ENCODE measurements around the gene P2RY8. TPM values are rescaled to one million over a fixed set of nuclear protein-coding genes. Genes with fewer than 3 reads are reported as not detected.
A peak's percentile ranks its signal among the peaks of the same experiment; 100 is the strongest.
"Not testable (repeated sequence)": the region's sequence is repeated elsewhere in the genome, so short reads cannot be mapped to it uniquely, and the experiment has no call there.

P2RY8 gene
- total RNA-seq, 1 donor from 2014 or later: 0.17 TPM

- DNase-seq: peak; percentile 90
Observed at GRCh38 chrX:1462596-1463251, 74.3 kb downstream of the P2RY8 start.

GRCh38 chrX:1462110-1462509, 74.9 kb downstream of the P2RY8 start:
- no peak for DNase-seq

GRCh38 chrX:1455948-1456280, 81.1 kb downstream of the P2RY8 start:
- DNase-seq: no peak

- peak; percentile 92 for DNase-seq
Observed at GRCh38 chrX:1453951-1454785, 82.8 kb downstream of the P2RY8 start.

DNA sequence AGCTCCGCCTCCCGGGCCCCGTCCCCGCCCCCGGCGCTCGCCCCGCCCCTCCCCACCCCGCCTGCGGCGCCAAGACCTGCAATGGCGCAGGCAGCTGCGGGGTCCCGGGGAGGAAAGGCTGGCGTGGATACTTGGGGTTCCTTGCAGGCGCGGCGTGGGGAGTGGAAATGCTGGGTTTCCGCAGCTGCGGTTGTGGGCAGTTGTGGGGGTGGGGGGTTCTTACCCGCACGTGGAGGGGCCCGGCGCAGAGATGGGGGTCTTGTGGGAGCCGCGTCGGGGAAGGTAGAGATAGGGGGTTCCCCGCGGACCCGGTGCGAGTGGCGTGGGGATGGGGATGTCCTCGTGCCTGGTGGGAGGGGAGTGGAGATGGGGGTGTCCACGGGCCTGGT, 83.6 kb downstream of the P2RY8 start:
- no peak for DNase-seq

DNA sequence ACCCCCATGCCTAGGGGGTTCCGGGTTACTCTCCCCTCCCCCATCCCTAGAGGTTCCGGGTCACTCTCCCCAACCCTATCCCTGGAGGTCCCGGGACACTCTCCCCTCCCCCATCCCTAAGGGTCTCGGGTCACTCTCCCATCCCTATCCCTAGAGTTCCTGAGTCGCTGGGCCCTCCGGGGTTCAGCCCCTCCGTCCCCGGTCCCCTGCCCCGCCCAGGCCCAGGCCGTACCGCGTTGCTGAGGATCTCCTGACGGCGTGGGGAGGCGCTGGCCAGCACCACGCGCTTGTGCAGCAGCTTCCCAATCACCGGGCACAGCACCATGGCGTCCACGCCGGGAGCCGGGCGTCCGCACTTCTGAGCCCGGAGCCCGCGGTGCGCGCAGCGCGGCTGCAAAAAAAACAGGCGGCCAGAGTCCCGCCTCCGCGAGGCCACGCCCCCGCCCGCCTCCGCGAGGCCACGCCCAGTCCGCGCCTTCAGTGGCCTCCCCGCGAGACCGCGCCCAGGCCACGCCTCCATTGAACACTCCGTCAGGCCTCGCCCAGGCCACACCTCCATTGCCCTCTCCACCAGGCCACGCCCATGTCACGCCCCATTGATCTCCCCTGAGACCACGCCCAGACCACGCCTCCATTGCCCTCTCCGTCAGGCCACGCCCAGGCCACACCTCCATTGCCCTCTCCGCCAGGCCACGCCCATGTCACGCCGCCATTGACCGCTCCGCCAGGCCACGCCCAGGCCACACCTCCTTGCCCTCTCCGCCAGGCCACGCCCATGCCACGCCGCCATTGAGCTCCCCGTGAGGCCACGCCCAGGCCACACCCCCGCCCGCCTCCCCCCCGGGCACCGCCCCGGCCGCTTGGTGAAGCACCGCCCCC, 84.2 kb downstream of the P2RY8 start, which contains the start of gene ASMTL:
ASMTL (minus strand) TSS at position 394 of the 879 bp plus-strand sequence; CDS start at position 325, 69 bp downstream.
- DNase-seq: peak; percentile 100

DNA sequence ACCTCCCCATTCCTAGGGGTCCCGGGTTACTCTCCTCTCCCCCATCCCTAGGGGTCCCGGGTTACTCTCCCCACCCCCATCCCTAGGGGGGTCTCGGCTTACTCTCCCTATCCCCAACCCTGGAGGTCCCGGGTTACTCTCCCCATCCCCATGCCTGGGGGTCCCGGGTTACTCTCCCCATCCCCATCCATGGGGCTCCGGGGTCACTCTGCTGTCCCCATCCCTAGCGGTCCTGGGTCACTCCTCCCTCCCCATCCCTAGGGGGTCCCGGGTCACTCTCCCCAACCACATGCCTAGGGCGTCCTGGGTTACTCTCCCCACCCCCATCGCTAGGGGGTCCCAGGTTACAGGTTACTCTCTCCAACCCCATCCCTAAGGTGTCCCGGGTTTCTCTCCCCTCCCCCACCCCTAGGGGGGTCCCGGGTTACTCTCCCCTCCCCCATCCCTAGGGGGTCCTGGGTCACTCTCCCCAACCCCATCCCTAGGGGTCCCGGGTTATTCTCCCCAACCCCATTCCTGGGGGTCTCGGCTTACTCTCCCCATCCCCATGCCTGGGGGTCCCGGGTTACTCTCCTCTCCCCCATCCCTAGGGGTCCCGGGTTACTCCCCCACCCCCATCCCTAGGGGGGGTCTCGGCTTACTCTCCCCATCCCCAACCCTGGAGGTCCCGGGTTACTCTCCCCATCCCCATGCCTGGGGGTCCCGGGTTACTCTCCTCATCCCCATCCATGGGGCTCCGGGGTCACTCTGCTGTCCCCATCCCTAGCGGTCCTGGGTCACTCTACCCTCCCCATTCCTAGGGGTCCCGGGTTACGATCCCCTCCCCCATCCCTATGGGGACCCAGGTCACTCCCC, 85.1 kb downstream of the P2RY8 start:
- DNase-seq: no peak

DNA sequence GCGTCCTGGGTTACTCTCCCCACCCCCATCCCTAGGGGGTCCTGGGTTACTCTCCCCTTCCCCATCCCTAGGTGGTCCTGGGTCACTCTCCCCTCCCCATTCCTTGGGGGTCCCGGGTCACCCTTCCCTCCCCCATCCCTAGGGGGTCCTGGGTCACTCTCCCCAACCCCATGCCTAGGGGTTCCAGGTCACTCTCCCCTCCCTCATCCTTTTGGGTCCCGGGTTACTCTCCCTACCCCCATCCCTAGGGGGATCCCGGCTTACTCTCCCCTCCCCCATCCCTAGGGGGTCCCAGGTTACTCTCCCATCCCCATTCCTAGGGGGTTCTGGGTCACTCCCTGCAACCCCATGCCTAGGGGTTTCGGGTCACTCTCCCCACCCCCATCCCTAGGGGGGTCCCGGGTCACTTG, 85.7 kb downstream of the P2RY8 start:
- no peak for DNase-seq

DNA sequence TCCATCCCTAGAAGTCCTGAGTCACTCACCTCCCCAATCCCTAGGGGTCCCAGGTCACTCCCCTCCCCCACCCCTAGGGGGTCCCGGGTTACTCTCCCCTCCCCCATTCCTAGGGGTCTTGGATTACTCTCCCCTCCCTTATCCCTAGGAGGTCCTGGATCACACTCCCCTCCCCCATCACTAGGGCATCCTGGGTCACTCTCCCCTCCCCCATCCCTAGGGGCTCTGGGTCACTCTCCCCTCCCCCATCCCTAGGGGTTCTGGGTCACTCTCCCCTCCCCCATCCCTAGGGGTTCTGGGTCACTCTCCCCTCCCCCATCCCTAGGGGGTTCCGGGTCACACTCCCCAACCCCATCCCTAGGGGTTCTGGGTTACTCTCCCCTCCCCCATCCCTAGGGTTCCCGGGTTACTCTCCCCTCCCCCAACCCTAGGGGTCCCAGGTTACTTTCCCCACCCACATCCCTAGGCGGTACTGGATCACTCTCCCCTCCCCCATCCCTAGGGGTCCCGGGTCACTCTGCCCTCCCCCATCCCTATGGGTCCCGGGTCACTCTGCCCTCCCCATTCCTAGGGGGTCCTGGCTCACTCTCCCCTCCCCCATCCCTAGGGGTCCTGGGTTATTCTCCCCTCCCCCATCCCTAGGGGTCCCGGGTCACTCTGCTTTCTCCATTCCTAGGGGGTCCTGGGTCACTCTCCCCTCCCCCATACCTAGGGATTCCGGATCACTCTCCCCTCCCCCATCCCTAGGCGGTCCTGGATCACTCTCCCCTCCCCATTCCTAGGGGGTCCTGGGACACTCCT, 86.4 kb downstream of the P2RY8 start:
- no peak for DNase-seq

GRCh38 chrX:1449823-1450149, 87.2 kb downstream of the P2RY8 start:
- DNase-seq: no peak

- no peak for DNase-seq
Observed at GRCh38 chrX:1449036-1449822, 87.8 kb downstream of the P2RY8 start.

GRCh38 chrX:1448573-1449001, 88.4 kb downstream of the P2RY8 start:
- DNase-seq: not testable (repeated sequence)

DNA sequence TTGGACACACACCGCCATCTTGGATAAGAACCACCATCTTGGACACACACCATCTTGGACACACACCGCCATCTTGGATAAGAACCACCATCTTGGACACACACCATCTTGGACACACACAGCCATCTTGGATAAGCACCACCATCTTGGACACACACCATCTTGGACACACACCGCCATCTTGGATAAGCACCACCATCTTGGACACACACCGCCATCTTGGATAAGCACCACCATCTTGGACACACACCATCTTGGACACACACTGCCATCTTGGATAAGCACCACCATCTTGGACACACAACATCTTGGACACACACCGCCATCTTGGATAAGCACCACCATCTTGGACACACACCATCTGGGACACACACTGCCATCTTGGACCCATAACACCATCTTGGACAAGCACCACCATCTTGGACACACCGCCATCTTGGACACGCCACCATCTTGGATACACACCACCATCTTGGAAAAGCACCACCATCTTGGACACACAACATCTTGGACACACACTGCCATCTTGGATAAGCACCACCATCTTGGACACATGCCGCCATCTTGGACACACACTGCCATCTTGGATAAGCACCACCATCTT, 88.9 kb downstream of the P2RY8 start:
- not testable (repeated sequence) for DNase-seq

GRCh38 chrX:1446984-1447968, 89.7 kb downstream of the P2RY8 start:
- DNase-seq: not testable (repeated sequence)

GRCh38 chrX:1444561-1445500, 92.2 kb downstream of the P2RY8 start:
- DNase-seq: no peak

DNA sequence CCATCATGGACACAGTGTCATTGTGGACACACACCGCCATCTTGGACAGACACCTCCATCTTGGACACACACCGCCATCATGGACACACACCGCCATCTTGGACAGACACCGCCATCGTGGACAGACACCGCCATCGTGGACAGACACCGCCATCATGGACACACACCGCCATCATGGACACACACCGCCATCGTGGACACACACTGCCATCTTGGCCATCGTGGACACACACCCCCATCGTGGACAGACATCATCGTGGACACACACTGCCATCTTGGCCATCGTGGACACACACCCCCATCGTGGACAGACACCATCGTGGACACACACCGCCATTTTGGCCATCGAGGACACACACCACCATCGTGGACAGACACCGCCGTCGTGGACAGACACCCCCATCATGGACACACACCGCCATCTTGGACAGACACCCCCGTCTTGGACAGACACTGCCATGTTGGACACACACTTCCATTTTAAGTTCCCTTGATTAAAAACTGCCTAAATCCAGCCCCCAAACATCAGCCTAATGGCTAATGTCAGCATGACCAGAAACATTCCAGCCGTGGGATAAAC, 93.4 kb downstream of the P2RY8 start:
- DNase-seq: no peak

DNA sequence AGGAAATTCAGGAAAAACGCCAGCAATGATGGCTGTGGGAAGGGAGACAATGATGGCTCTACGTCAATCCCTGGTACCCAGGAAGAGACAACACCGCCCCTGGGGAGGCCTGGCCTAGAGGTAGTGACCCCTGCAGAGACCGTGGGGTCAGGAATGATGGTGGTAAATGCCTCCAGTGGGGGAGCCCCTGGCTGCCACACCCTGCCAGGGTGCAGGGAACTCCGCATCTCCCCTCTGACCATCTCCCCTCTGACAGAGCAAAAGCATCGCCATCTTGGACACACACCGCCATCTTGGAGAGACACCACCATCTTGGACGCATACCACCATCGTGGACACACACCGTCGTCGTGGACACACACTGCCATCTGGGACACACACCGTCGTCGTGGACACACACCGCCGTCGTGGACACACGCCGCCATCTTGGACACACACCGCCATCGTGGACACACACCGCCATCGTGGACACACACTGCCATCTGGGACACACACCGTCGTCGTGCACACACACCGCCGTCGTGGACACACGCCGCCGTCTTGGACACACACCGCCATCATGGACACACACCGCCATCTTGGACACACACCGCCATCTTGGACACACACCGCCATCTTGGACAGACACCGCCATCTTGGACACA, 94.1 kb downstream of the P2RY8 start:
- no peak for DNase-seq

All from dermis blood vessel endothelial cell (primary cell).